Brain microvascular endothelial cell (primary cell): ENCODE results near the gene POLD2.
"Not testable (repeated sequence)": the region's sequence is repeated elsewhere in the genome, so short reads cannot be mapped to it uniquely, and the experiment has no call there.

Experiments used
- DNase-seq: peaks from one replicate; pipeline ENCODE4 v3.0.0-alpha.2; 2020
- H3K27ac ChIP-seq: fragments of 250-450 bp; sonication (Bioruptor Pico); 2 replicates; pipeline ENCODE4 v1.5.1; 2020; ENCODE audit warnings: mild to moderate bottlenecking, moderate library complexity
- H3K27me3 ChIP-seq: fragments of 250-450 bp; sonication (Bioruptor Pico); replicated peaks from 2 replicates; pipeline ENCODE4 v1.5.1; 2020; ENCODE audit warnings: mild to moderate bottlenecking
- H3K36me3 ChIP-seq: fragments of 250-450 bp; sonication (Bioruptor Pico); replicated peaks from 2 replicates; pipeline ENCODE4 v1.5.1; 2020; ENCODE audit warnings: mild to moderate bottlenecking
- H3K4me3 ChIP-seq: 2 replicates; pipeline ENCODE4 v1.5.1; 2011; ENCODE audit warnings: low read depth, mild to moderate bottlenecking, control low read depth, low read length, moderate library complexity
- CTCF ChIP-seq: IDR thresholded peaks from 2 replicates; pipeline ENCODE4 v1.5.1; 2011; ENCODE audit warnings: low read depth, mild to moderate bottlenecking, moderate library complexity, low read length, control low read depth, inconsistent platforms; ENCODE audit errors: missing control alignments
- in situ Hi-C: cut with HindIII; loops from 2 replicates; pipeline ENCODE4 v1.10.0; 2017; ENCODE audit warnings: low sequenced_read_pairs, low pct_ligation_motif_present

POLD2 gene

DNA sequence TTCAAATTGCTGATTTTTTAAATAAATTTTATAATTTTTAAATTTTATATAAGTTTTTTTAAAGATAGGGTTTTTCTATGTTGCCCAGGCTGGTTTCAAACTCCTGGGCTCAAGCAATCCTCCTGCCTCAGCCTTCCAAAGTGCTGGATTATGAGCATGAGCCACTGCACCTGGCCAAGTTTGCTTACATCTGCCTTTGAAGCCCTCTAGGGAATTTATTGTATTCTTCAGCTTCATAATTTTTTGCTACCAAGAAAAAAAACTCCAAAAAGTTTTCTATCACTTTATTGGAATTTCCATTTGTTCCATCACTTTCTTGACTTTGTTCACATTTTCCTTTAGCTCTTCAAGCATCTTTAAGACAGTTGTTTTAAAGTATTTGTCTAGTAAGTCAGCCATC, 3.8 kb upstream of the POLD2 start:
- Histone ChIP-seq H3K36me3 (no peaks in the 10 kb centered on the region), H3K27ac (no peak overlapping the region), H3K27me3 (no peaks in the 10 kb centered on the region), H3K4me3 (no peak overlapping the region)
- in situ Hi-C loops, result no loop called here
- TF ChIP-seq CTCF, result no peak
- no peak for DNase-seq

GRCh38 chr7:44126574-44126973, 3.2 kb upstream of the POLD2 start:
- in situ Hi-C loops, DNase-seq, H3K36me3 ChIP-seq, H3K27me3 ChIP-seq, H3K27ac ChIP-seq, H3K4me3 ChIP-seq: not testable (repeated sequence)

DNA sequence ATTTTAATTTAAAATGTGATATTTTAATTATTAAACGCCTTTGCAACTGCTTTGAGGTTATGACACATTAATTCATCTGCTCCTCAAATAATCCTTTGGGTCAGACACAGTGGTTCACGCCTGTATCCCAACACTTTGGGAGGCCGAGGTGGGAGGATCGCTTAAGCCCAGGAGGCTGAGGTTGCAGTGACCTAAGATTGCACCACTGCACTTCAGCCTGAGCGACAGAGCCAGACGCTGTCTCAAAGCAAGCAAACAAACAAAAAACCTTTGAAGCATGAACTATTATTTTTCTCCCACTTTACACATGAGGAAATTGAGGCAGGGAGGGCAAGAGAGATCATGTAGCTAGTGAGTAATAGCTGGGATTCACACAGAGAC, 1.5 kb upstream of the POLD2 start:
- no peak overlapping the region for H3K27ac ChIP-seq
- DNase-seq, result no peak
- no peak for TF ChIP-seq CTCF
- H3K4me3 ChIP-seq, result no peak overlapping the region
- H3K36me3 ChIP-seq, result peaks cover 8% of the 10 kb centered on the region
- H3K27me3 ChIP-seq, result no peaks in the 10 kb centered on the region
- in situ Hi-C loops, result no loop called here

DNA sequence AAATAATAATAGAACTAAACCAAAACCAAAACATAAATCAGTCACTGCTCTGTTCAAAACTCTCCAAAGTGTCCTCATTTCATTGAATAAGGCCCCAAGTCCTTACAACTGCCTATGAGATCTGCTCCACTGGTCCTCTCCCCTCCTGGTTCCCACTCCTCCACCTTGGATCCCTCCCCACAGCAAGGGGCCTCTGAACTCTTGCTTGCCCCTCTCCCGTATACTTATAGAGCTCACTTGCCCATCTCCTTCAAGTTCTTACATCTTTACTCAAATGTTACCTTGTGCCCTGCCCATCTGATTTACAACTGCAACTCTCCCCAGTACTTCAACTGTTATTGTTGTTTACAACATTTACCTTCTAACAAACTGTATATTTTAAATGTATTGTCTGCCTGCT, 819 bp downstream of the POLD2 start:
- H3K27ac ChIP-seq, result peak overlapping the region; percentile 85
- H3K27me3 ChIP-seq, result no peaks in the 10 kb centered on the region
- no peak for DNase-seq
- TF ChIP-seq CTCF, result no peak
- in situ Hi-C loops, result no loop called here
- H3K36me3 ChIP-seq, result peaks cover 23% of the 10 kb centered on the region
- H3K4me3 ChIP-seq, result peak overlapping the region; percentile 78

DNA sequence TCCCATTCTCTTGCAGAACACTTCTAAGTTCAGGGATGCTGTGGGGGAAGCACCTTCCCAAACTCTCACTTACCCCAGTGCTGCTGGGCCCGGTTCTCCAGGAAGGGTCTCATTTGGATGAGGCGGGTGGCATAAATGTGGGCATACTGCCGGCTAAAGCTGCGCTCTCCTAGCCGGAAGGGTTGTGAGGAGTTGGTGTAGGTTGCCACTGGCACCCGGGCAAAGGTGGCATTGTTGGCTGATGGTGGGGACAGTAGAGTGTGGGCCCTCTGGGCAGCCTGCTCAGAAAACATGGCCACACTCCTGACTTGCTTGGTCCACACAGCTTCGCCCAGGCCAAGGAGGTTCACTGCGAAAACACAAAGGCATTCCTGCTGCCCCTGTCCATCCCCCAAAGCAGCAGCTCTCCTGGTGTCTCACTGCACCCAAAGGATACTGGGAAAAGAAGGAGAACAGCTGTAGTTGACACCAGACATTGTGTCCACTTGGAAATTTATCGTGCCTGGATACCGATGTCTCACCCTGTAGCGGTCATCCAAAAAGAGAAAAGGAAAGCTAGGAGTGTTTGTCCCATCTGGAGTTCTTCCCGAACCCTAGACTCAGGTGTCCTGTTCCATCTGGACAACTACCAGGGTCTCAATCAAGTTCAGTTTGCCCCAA, 1.5 kb downstream of the POLD2 start:
- no peaks in the 10 kb centered on the region for H3K27me3 ChIP-seq
- in situ Hi-C loops, result no loop called here
- no peak overlapping the region for H3K27ac ChIP-seq
- TF ChIP-seq CTCF, result no peak
- H3K36me3 ChIP-seq, result peaks cover 28% of the 10 kb centered on the region
- DNase-seq, result no peak
- H3K4me3 ChIP-seq, result no peak overlapping the region

GRCh38 chr7:44120395-44120794, 3.0 kb downstream of the POLD2 start:
- H3K4me3 ChIP-seq, result no peak overlapping the region
- no peak overlapping the region for H3K27ac ChIP-seq
- TF ChIP-seq CTCF, result no peak
- in situ Hi-C loops, result no loop called here
- DNase-seq, result no peak
- peaks cover 31% of the 10 kb centered on the region for H3K36me3 ChIP-seq
- H3K27me3 ChIP-seq, result no peaks in the 10 kb centered on the region
